ENCODE results near the gene RDH5.

RDH5 gene

DNA sequence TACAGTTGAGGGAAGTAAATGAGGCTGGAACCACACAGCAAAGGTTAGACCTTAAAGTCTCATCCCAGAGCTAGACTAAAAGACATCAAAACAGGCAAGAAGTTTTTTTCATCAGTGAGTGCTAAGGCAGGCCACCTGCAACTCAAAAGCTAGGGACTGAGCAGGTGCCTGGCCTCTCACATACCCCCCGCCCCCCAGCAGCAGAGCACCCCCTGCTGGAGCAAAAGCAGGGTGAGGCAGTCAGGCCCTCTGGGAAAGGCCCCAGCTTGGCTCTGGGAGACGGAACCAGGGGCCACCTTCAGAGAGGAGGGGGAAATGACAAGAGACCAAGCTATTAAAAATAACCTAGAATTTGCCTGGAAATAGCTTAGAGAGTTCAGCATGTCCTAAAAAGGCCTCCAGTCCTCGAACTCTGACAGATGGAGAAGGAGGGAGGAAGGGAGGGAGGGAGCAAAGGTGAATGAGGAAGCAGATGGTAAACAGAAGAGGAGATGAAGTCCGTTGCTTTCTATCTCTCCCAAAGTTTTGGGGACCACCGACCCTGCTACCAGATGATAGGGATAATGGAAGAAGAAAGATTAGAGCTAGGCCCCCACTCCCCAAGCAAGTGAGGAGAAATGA is 14.3 kb upstream of the RDH5 start:
- H3K4me3 ChIP-seq (ENCODE audit: low read depth, low read length) = no peak overlapping the region
- TF ChIP-seq, protein P1, sequence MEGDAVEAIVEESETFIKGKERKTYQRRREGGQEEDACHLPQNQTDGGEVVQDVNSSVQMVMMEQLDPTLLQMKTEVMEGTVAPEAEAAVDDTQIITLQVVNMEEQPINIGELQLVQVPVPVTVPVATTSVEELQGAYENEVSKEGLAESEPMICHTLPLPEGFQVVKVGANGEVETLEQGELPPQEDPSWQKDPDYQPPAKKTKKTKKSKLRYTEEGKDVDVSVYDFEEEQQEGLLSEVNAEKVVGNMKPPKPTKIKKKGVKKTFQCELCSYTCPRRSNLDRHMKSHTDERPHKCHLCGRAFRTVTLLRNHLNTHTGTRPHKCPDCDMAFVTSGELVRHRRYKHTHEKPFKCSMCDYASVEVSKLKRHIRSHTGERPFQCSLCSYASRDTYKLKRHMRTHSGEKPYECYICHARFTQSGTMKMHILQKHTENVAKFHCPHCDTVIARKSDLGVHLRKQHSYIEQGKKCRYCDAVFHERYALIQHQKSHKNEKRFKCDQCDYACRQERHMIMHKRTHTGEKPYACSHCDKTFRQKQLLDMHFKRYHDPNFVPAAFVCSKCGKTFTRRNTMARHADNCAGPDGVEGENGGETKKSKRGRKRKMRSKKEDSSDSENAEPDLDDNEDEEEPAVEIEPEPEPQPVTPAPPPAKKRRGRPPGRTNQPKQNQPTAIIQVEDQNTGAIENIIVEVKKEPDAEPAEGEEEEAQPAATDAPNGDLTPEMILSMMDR (IDR thresholded peaks at IDR 0.05; ENCODE audit: insufficient read depth, low read depth, low read length, missing control alignments) = peak; percentile 42
- peak; percentile 29 for DNase-seq (ENCODE audit: low read depth)

DNA sequence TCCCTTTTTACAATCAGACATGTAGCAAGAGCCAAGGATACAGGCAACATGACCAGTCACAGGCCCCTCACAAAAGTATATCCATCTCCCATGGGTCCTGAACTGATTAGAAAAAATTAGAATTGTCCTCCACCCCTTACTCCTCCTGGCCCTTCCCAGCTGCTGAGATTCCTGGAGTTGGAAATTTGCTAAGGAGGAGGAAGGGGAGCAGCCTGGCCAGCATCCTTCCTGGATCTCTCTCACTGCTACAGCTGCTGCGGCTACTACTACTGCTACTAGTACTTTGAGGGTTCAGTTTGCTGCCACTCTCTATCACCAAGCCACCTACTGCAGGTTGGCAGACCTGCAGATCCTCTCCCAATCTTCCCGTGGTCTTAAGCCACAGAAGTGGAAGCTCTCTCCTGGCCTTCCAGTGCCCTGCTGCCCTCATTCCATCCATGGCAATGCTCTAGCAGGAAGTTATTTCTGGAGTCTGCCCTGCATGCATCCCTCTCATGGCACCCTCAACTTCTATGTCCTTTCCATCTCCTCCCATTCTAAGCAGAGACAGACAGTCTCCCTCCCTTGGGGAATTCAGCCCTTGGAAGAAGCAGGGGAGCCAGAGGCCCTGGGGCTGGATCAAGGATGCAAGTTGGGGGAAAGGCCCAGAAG is 13.5 kb upstream of the RDH5 start:
- TF ChIP-seq, protein P1 (IDR thresholded peaks at IDR 0.05; ENCODE audit: insufficient read depth, low read depth, low read length, missing control alignments) = no peak
- H3K4me3 ChIP-seq (ENCODE audit: low read depth, low read length) = no peak overlapping the region
- DNase-seq (ENCODE audit: low read depth) = no peak

DNA sequence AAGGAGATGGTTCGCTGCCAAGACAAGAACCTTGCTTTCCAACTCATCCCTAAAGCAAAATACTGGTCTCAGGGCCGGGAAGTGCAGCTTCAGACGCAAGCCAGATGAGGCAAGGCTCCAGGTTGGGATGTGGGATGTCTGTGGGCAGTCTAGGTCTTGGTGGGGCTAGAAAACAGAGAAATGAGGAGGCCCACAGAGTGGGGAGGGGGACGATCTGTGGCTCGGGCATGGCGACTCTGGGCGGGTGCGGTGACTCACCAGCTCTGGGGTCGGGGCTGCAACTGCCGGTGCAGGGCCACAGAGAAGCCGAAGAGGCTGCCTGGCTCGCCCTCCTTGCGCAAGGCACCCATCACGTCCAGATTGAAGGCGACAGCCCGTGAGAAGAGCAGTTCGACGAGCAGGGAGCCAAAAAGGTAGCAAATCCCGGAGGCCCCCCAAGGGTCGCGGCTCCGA is 12.9 kb upstream of the RDH5 start:
- no peak overlapping the region for H3K4me3 ChIP-seq (ENCODE audit: low read depth, low read length)
- no peak for DNase-seq (ENCODE audit: low read depth)
- TF ChIP-seq, protein P1 (IDR thresholded peaks at IDR 0.05; ENCODE audit: insufficient read depth, low read depth, low read length, missing control alignments) = no peak

DNA sequence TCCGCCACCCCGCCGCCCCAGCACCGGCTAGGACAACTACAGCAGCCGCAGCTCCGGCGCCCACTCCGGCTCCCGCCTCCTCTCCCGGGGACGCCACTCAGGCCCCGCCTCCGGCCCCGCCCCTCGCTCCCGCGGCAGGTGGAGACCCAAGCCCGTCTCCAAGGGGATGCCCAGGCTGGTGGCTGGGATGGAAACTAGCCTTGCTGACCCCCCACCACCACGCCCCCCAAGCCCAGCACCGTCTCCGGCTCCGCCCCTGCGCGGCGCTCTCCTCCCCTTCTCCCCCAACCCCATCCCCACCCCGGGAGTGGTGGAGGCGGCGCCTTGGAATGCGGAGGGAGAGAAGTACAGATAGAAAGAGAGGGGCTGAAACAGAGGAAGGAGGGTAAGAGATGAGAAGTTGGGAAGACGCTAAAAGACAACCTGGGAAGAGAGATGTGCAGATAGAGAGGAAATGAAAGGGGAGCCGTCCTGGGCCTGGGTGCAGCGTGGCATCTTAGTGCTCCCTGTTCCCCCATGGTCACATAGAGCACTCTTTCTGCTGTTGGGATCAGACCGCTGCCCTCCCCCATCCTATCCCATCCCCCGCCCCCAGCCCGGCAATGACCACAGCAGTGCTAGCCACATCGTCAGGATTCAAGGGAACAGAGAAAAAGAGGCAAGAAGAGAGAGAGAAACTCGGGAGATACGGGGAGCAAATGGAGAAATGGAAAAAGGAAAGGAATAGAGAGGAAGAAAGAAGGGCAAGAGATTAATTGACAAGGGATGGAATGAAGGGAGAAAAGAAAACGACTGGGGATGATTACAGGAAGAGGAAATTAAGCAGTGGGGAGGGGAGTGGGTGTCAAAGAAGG is 12.1 kb upstream of the RDH5 start, which contains the start of gene ITGA7:
ITGA7 (minus strand) TSS at position 64 of the 854 bp plus-strand sequence. CDS start 222 bp downstream, outside the sequence.
- H3K4me3 ChIP-seq (ENCODE audit: low read depth, low read length) = peak within 1 kb of the TSS; percentile 22; the same call in 1 of the 2 replicates
- no peak for DNase-seq (ENCODE audit: low read depth)
- TF ChIP-seq, protein P1 (IDR thresholded peaks at IDR 0.05; ENCODE audit: insufficient read depth, low read depth, low read length, missing control alignments) = no peak

DNA sequence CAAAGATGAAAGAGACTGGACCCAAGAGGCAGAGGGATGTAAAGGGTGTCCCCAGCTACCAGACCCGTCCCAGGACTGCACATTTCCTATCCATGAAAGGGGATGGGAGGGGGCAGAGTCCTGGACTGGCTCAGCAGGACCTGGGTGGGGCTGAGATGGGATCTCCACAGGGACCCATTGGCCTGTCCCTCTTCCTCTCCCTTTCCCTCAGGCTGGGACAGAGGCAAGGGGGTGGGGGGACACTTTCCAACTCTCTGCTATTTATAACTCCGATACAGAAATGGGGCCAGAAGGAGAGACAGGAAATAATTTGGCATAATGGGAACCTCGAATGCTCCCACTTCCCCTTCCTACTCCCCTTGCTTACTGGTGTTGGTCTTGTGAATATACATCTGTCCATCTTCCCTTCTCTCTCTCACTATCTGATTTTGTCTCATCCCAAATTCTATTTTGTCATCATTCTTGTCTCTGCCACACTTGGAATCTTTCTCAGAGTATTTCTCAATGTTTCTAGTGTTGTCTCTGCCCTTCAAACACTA is 11.4 kb upstream of the RDH5 start:
- no peak overlapping the region for H3K4me3 ChIP-seq (ENCODE audit: low read depth, low read length)
- DNase-seq (ENCODE audit: low read depth) = no peak

More for the DNA sequence above, 11.4 kb upstream of the RDH5 start:
- TF ChIP-seq, protein P1 (IDR thresholded peaks at IDR 0.05; ENCODE audit: insufficient read depth, low read depth, low read length, missing control alignments) = no peak

Data from GM12865 (cell line).